Activated T-cell treated with anti-CD3 and anti-CD28 coated beads, Interleukin-2, amount 50 U/mL, for 48 hours (primary cell): Measurements from ENCODE around the gene DLG2.

ENCODE experiments used
- DNase-seq, 2 experiments: peaks; one replicate each; pipeline ENCODE4 v3.0.0-alpha.2; 2020

DLG2 gene

GRCh38 chr11:85541683-85542082 lies 85.5 kb downstream of the DLG2 start:
- DNase-seq: no peak

GRCh38 chr11:85540635-85541205 lies 86.4 kb downstream of the DLG2 start:
- no peak for DNase-seq

GRCh38 chr11:85540181-85540580 lies 87.0 kb downstream of the DLG2 start:
- no peak for DNase-seq

GRCh38 chr11:85539740-85540139 lies 87.4 kb downstream of the DLG2 start:
- no peak for DNase-seq

GRCh38 chr11:85539029-85539689 lies 88.0 kb downstream of the DLG2 start:
- DNase-seq: no peak

DNA sequence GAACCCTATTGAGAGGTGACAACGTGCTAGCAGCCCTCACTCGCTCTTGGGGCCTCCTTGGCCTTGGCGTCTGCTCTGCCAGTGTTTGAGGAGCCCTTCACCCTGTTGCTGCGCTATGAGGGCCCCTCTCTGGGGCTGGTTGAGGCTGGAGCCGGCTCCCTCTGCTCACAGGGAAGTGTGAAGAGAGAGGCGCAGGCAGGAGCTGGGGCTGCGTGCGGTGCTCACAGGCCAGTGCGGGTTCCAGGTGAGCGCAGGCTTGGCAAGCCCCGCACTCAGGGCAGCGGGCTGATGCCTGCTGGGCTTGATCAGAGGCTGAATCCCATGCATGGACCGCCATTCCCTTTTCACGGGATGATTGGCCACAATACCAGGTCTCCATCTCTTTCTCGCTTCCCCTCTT lies 90.7 kb downstream of the DLG2 start:
- DNase-seq: no peak

DNA sequence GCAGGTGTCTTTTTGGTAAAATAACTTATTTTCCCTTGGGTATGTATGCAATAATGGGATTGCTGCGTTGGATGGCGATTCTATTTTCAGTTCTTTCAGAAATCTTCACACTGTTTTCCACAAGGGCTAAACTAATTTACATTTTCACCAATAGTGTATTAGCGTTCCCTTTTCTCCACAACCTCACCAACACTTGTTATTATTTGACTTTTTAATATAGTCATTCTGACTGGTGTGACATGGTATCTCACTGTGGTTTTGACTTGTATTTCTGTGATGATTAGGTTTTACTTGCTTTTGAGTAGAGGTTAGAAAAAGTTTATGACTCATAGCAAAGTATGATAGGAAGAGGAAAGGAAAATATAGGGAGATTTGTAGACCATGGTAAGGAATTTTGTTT lies 92.3 kb downstream of the DLG2 start:
- DNase-seq: no peak

GRCh38 chr11:85531191-85531897 lies 95.8 kb downstream of the DLG2 start:
- no peak for DNase-seq

GRCh38 chr11:85530634-85531033 lies 96.5 kb downstream of the DLG2 start:
- no peak for DNase-seq

DNA sequence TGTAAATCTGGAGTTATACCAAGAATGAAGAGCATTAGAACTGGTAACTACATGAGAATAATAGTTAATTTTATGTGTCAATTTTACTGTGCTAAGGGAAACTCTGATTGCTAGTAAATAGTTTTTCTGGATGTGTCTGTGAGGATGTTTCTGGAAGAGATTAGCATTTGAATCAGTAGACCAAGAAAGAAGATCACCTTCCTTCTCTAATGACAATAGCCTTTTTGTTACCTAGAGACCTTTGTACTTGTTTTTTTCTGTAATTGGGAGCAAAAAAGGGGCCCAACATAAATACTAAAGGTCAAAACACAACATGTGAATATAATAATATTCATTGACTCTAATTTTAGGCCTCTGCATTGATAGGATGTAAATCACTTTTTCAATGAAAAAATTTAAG lies 100.6 kb downstream of the DLG2 start:
- DNase-seq: no peak

DNA sequence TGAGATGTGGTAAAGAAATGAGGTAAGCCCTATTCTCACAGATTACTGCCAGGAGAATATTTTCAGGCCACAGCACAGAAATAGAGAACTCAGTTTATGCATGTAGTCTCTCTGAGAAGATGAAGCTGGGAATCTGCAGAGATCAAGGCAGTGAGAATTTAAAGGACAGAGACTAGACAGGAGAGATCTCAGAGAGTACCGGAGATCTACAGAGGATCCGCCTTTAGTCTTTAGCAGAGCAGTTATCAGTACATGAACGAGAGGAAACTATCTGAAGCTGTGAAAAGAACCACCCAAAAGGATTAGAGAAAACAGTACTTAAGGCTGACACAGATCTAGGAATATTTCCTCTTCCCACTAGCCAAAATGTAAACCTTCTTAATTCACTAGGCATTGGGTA lies 101.5 kb downstream of the DLG2 start:
- no peak for DNase-seq

- DNase-seq: no peak
Observed at GRCh38 chr11:85517272-85517671, 109.9 kb downstream of the DLG2 start.

DNA sequence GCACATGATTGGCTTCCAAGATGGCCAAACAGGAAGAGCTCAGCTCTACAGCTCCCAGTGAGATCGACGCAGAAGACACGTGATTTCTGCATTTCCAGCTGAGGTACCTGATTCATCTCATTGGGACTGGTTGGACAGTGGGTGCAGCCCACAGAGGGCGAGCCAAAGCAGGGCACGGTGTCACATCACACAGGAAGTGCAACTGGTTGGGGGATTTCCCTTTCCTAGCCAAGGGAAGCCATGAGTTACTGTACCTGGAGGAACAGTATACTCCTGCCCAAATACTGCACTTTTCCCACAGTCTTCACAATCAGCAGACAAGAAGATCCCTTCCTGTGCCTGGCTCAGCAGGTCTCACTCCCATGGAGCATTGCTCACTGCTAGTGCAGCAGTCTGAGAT lies 131.2 kb downstream of the DLG2 start:
- DNase-seq: no peak

DNA sequence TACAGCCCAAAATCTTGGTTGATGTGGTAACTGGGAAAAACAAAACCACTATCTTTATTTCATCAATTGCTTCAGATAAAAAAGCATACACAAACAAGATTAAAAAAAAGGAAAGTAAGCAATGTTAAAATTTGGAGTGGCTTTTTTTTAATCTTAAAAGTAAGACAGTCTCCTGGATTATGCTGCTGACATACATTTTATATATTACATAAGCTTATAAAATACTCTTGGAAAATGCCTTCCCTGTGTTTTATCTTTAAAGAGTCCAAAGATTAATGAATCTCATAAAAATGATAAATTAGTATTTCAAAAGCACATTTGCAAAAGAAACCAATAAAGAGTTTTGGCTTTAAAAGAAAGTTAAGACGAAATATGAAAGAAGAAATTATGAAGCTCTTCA lies 132.7 kb downstream of the DLG2 start:
- DNase-seq: no peak

DNA sequence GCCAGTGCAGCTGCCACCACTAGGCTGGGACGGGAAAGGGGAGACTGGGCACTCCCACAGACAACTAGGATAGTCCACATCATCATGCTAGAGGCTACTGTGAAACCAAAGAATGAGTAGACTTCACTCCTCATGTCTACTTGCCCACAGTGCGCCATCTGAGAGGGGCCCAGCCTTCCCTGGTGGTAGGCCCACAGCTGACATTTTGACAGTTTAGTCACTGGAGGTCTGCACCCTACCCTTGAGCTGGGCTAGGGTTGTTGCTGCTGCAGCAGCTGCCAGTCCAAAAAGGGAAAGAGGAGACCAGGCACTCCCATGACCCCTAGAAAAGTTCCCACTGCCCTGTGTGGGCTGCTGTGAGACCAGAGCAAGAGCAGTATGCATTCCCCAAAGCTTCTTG lies 141.2 kb downstream of the DLG2 start:
- DNase-seq: no peak

DNA sequence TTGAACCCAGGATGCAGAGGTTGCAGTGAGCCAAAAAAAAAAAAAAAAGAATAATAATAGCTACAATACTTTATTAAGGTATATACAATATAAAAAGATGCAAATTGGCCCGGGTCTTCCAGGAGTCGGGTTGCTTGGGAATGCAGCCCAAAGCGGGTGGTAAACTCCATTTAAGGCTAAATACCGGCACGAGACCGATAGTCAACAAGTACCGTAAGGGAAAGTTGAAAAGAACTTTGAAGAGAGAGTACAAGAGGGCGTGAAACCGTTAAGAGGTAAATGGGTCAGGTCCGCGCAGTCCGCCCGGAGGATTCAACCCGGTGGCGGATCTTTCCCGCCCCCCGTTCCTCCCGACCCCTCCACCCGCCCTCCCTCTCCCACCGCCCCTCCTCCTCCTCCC lies 143.3 kb downstream of the DLG2 start:
- no peak for DNase-seq

GRCh38 chr11:85481862-85482261 lies 145.3 kb downstream of the DLG2 start:
- DNase-seq: no peak

GRCh38 chr11:85475660-85476517 lies 151.3 kb downstream of the DLG2 start:
- no peak for DNase-seq

DNA sequence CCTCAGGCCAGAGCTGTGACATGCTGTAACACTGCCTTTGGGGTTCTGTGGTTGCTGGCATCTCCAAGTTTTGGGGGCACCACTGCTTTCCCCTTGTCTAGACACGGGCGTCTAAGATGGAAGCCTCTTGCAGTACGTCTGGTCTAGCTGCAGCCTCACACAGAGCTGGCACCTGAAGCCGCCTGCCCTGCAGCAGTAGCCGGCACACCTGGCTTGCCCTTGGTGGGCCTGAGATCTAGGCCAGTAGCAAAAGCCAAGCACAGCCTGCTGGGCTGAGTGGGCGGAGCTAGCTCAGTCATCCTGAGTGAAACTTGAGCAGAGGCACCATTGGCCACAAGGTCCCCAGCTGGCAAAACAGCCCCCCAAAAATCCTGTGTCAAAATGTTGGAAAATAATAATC lies 154.2 kb downstream of the DLG2 start:
- no peak for DNase-seq

DNA sequence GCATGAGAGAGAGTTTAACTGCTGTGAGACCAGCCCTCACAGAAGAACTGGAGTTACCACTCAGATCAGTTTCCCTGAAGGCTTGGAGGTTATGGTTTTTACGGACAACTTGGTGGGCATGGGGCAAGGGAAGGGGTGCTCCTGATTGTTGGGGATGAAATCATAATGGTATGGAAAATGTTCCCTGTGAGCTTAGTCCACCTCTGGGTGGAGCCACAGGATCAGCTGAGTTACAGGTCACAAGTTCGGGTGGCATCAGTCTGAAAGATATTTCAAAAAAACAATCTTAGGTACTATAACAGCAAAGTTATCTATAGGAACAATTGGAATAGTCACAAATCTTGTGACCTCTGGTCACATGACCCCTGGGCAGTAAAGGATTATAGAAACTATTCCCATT lies 162.9 kb downstream of the DLG2 start:
- DNase-seq: no peak

DNA sequence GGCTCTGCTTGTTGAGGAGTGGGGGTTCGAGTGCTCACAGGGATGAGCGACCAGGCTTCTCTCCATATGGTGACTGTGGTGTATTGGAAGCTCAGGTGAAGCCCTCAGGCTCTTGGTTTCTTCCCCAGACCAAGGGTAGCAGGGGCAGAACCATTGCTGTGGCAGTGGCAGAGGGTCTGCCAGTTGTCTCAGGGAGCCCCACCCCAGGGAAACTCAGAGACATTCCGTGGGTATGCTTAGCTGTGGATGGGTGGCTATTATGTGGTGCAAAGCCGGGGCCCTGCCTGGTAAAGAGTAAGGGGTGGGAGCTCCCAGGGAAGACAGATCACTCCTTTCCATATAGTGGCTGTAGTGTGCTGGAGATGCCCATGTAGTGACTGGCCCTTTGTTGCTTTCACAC lies 167.8 kb downstream of the DLG2 start:
- DNase-seq: no peak

- no peak for DNase-seq
Observed at GRCh38 chr11:85444479-85444878, 182.7 kb downstream of the DLG2 start.

GRCh38 chr11:85440273-85440672 lies 186.9 kb downstream of the DLG2 start:
- no peak for DNase-seq

DNA sequence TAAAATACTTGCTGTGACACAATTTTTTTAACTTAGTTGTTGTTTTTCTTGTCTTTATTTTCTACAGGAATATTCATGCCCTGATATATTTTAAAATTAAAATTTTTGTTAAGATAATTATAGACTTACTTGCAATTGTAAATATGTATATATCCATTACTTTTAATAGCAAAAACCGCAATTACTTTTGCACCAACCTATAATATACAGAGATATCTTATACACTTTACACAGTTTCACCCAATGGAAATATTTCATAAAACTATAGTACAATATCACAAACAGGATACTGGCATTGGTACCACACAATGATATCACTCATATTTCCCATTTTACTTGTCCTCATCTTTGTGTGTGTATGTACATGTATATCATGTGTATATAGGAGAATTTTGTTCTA lies 188.8 kb downstream of the DLG2 start:
- no peak for DNase-seq
